ENCODE measurements around the gene OSCP1.
A peak's percentile ranks its signal among the peaks of the same experiment; 100 is the strongest.

Gene OSCP1

GRCh38 chr1:36411674-36412648, 38.3 kb downstream of the OSCP1 start:
- ATAC-seq, result peak; percentile 53
- Mint-ChIP-seq H3K9me3 (peaks cover 6% of the 10 kb centered on the region), H3K4me3 (no peak overlapping the region), H3K27me3 (no peaks in the 10 kb centered on the region), H3K4me1 (peaks cover 10% of the 10 kb centered on the region), H3K27ac (peak overlapping the region; percentile 16), H3K36me3 (peaks cover 22% of the 10 kb centered on the region)

- peaks cover 17% of the 10 kb centered on the region for H3K4me1 Mint-ChIP-seq
- H3K36me3 Mint-ChIP-seq, result peaks cover 36% of the 10 kb centered on the region
- H3K27ac Mint-ChIP-seq, result no peak overlapping the region
- peaks cover 11% of the 10 kb centered on the region for H3K9me3 Mint-ChIP-seq
- ATAC-seq, result no peak
- no peaks in the 10 kb centered on the region for H3K27me3 Mint-ChIP-seq
- H3K4me3 Mint-ChIP-seq, result no peak overlapping the region
These were observed 41.8 kb downstream of the OSCP1 start for GRCh38 chr1:36408479-36408878.

- Mint-ChIP-seq H3K27ac (peak overlapping the region; percentile 69), H3K36me3 (peaks cover 33% of the 10 kb centered on the region), H3K27me3 (no peaks in the 10 kb centered on the region), H3K9me3 (peaks cover 9% of the 10 kb centered on the region), H3K4me3 (no peak overlapping the region), H3K4me1 (peaks cover 21% of the 10 kb centered on the region)
- ATAC-seq, result no peak
These were observed 43.8 kb downstream of the OSCP1 start for GRCh38 chr1:36406440-36406839.

- Mint-ChIP-seq H3K9me3 (peaks cover 5% of the 10 kb centered on the region), H3K36me3 (peaks cover 19% of the 10 kb centered on the region), H3K27ac (peak overlapping the region; percentile 96), H3K4me3 (no peak overlapping the region), H3K4me1 (peaks cover 41% of the 10 kb centered on the region), H3K27me3 (no peaks in the 10 kb centered on the region)
- ATAC-seq, result no peak
These were observed 47.8 kb downstream of the OSCP1 start for GRCh38 chr1:36402504-36402890.

GRCh38 chr1:36401602-36402503, 48.4 kb downstream of the OSCP1 start:
- peak overlapping the region; percentile 96 for H3K27ac Mint-ChIP-seq

GRCh38 chr1:36400825-36401601, 49.2 kb downstream of the OSCP1 start:
- Mint-ChIP-seq H3K4me3 (peak overlapping the region; percentile 86), H3K27me3 (no peaks in the 10 kb centered on the region), H3K4me1 (peaks cover 48% of the 10 kb centered on the region), H3K9me3 (no peaks in the 10 kb centered on the region), H3K36me3 (peaks cover 5% of the 10 kb centered on the region), H3K27ac (peak overlapping the region; percentile 96)
- ATAC-seq, result peak; percentile 89

More at GRCh38 chr1:36401602-36402503, 48.4 kb downstream of the OSCP1 start:
- peak overlapping the region; percentile 86 for H3K4me3 Mint-ChIP-seq
- H3K9me3 Mint-ChIP-seq, result peaks cover 5% of the 10 kb centered on the region
- no peak for ATAC-seq
- H3K4me1 Mint-ChIP-seq, result peaks cover 46% of the 10 kb centered on the region
- no peaks in the 10 kb centered on the region for H3K27me3 Mint-ChIP-seq
- H3K36me3 Mint-ChIP-seq, result peaks cover 13% of the 10 kb centered on the region

- H3K4me1 Mint-ChIP-seq, result peaks cover 49% of the 10 kb centered on the region
- no peaks in the 10 kb centered on the region for H3K9me3 Mint-ChIP-seq
- peak overlapping the region; percentile 68 for H3K4me3 Mint-ChIP-seq
- peaks cover 5% of the 10 kb centered on the region for H3K36me3 Mint-ChIP-seq
- H3K27me3 Mint-ChIP-seq, result no peaks in the 10 kb centered on the region
- ATAC-seq, result no peak
- H3K27ac Mint-ChIP-seq, result peak overlapping the region; percentile 96
These were observed 49.8 kb downstream of the OSCP1 start for GRCh38 chr1:36400514-36400824.

- no peaks in the 10 kb centered on the region for H3K27me3 Mint-ChIP-seq
- no peaks in the 10 kb centered on the region for H3K9me3 Mint-ChIP-seq
- ATAC-seq, result no peak
- H3K27ac Mint-ChIP-seq, result peak overlapping the region; percentile 97
- peak overlapping the region; percentile 99 for H3K4me3 Mint-ChIP-seq
- H3K4me1 Mint-ChIP-seq, result peaks cover 49% of the 10 kb centered on the region
- no peaks in the 10 kb centered on the region for H3K36me3 Mint-ChIP-seq
These were observed 51.8 kb downstream of the OSCP1 start for GRCh38 chr1:36398370-36398977.

- Mint-ChIP-seq H3K36me3 (peaks cover 7% of the 10 kb centered on the region), H3K27ac (peak within 1 kb of the TSS; percentile 97), H3K9me3 (no peaks in the 10 kb centered on the region), H3K4me3 (peak within 1 kb of the TSS; percentile 99), H3K27me3 (no peaks in the 10 kb centered on the region), H3K4me1 (peaks cover 54% of the 10 kb centered on the region)
- ATAC-seq, result peak; percentile 91
These were observed 52.6 kb downstream of the OSCP1 start, which contains the start of gene LSM10 for GRCh38 chr1:36397378-36398230. TSS of gene LSM10 (minus strand) at chr1:36397908. CDS start at chr1:36394129, 3,779 bp downstream.

GRCh38 chr1:36397083-36397377, 53.2 kb downstream of the OSCP1 start:
- Mint-ChIP-seq H3K9me3 (no peaks in the 10 kb centered on the region), H3K4me1 (peaks cover 54% of the 10 kb centered on the region), H3K27me3 (no peaks in the 10 kb centered on the region)

GRCh38 chr1:36396359-36396758, 53.9 kb downstream of the OSCP1 start:
- Mint-ChIP-seq H3K9me3 (no peaks in the 10 kb centered on the region), H3K36me3 (peaks cover 15% of the 10 kb centered on the region), H3K4me3 (peak overlapping the region; percentile 99), H3K27me3 (no peaks in the 10 kb centered on the region), H3K4me1 (peaks cover 56% of the 10 kb centered on the region), H3K27ac (peak overlapping the region; percentile 97)
- no peak for ATAC-seq

More at GRCh38 chr1:36397083-36397377, 53.2 kb downstream of the OSCP1 start:
- Mint-ChIP-seq H3K36me3 (peaks cover 11% of the 10 kb centered on the region), H3K4me3 (peak overlapping the region; percentile 99), H3K27ac (peak overlapping the region; percentile 97)
- ATAC-seq, result peak; percentile 45

- no peaks in the 10 kb centered on the region for H3K27me3 Mint-ChIP-seq
- ATAC-seq, result no peak
- H3K9me3 Mint-ChIP-seq, result no peaks in the 10 kb centered on the region
- no peak overlapping the region for H3K4me3 Mint-ChIP-seq
- H3K27ac Mint-ChIP-seq, result no peak overlapping the region
- H3K36me3 Mint-ChIP-seq, result peaks cover 35% of the 10 kb centered on the region
- peaks cover 67% of the 10 kb centered on the region for H3K4me1 Mint-ChIP-seq
These were observed 56.6 kb downstream of the OSCP1 start for GRCh38 chr1:36393686-36394085.

GRCh38 chr1:36392836-36393235, 57.4 kb downstream of the OSCP1 start:
- H3K27me3 Mint-ChIP-seq, result no peaks in the 10 kb centered on the region
- peaks cover 63% of the 10 kb centered on the region for H3K4me1 Mint-ChIP-seq
- H3K36me3 Mint-ChIP-seq, result peaks cover 35% of the 10 kb centered on the region
- no peak overlapping the region for H3K4me3 Mint-ChIP-seq
- ATAC-seq, result no peak
- no peaks in the 10 kb centered on the region for H3K9me3 Mint-ChIP-seq
- peak overlapping the region; percentile 92 for H3K27ac Mint-ChIP-seq

GRCh38 chr1:36391271-36391670, 59.0 kb downstream of the OSCP1 start:
- ATAC-seq, result no peak
- Mint-ChIP-seq H3K4me1 (peaks cover 65% of the 10 kb centered on the region), H3K4me3 (peak overlapping the region; percentile 42), H3K27me3 (no peaks in the 10 kb centered on the region), H3K9me3 (no peaks in the 10 kb centered on the region), H3K27ac (peak overlapping the region; percentile 92), H3K36me3 (peaks cover 35% of the 10 kb centered on the region)

Measured in stimulated activated memory B cell treated with anti-CD40 and anti-IgM and Interleukin-4, amounts not matched to agents 10 μg/mL and 1 μg/mL and 100 μg/mL, for 72 hours (primary cell).